PFSK-1 (cell line): ENCODE results near the gene PTPRN2.

Experiments used
- FOXP2 ChIP-seq: optimal IDR thresholded peaks from 2 replicates; pipeline ENCODE3; 2011; ENCODE audit warnings: borderline replicate concordance, control low read depth, inconsistent platforms; ENCODE audit not compliant: insufficient read depth; ENCODE audit errors: extremely low read length, extremely low read depth
- POLR2AphosphoS5 ChIP-seq: IDR thresholded peaks from 2 replicates; pipeline ENCODE4 v1.6.1; 2012; ENCODE audit warnings: low read depth, mild to moderate bottlenecking, control low read depth, low read length, moderate library complexity
- REST ChIP-seq, 2 experiments: IDR thresholded peaks; 2 replicates each; pipeline versions ENCODE4 v1.6.1 to v1.8.0; 2011 to 2012; ENCODE audit warnings: low read depth in 2 of 2, low read length in 2 of 2, control low read depth in 1 of 2, inconsistent platforms in 1 of 2, mild to moderate bottlenecking in 1 of 2, moderate library complexity in 1 of 2; ENCODE audit not compliant: insufficient read depth in 1 of 2
- SIN3A ChIP-seq: IDR thresholded peaks from 2 replicates; pipeline ENCODE4 v1.6.1; 2012; ENCODE audit warnings: mild to moderate bottlenecking, low read length, moderate library complexity, borderline replicate concordance; ENCODE audit not compliant: insufficient read depth
- TAF1 ChIP-seq: IDR thresholded peaks from 2 replicates; pipeline ENCODE4 v1.6.1; 2012; ENCODE audit warnings: low read length, control low read depth, borderline replicate concordance; ENCODE audit not compliant: insufficient read depth

Gene PTPRN2

GRCh38 chr7:158532093-158532627 lies 55.5 kb downstream of the PTPRN2 start:
- TF ChIP-seq FOXP2 (no peak), SIN3A (no peak), POLR2AphosphoS5 (no peak), REST (IDR thresholded peaks at IDR 0.05; ENCODE audit: insufficient read depth in 1 of 2, low read depth in 2 of 2, low read length in 2 of 2) (no peak), TAF1 (no peak)

- TF ChIP-seq POLR2AphosphoS5, result no peak
- TF ChIP-seq FOXP2, result no peak
- TF ChIP-seq REST (IDR thresholded peaks at IDR 0.05; ENCODE audit: insufficient read depth in 1 of 2, low read depth in 2 of 2, low read length in 2 of 2), result no peak
- no peak for TF ChIP-seq TAF1
- no peak for TF ChIP-seq SIN3A
Measured at GRCh38 chr7:158531661-158532060, 56.0 kb downstream of the PTPRN2 start.

- no peak for TF ChIP-seq TAF1
- no peak for TF ChIP-seq SIN3A
- no peak for TF ChIP-seq REST (IDR thresholded peaks at IDR 0.05; ENCODE audit: insufficient read depth in 1 of 2, low read depth in 2 of 2, low read length in 2 of 2)
- no peak for TF ChIP-seq FOXP2
- no peak for TF ChIP-seq POLR2AphosphoS5
Measured at GRCh38 chr7:158530800-158531609, 56.6 kb downstream of the PTPRN2 start.

GRCh38 chr7:158529181-158530096 lies 58.2 kb downstream of the PTPRN2 start:
- TF ChIP-seq SIN3A (no peak), REST (IDR thresholded peaks at IDR 0.05; ENCODE audit: insufficient read depth in 1 of 2, low read depth in 2 of 2, low read length in 2 of 2) (no peak), TAF1 (no peak), POLR2AphosphoS5 (no peak), FOXP2 (no peak)
